GM23338 (cell line): ENCODE measurements around the gene PCDH12. TPM values are rescaled to one million over a fixed set of nuclear protein-coding genes. Genes with fewer than 3 reads are reported as not detected.

Source experiments
- ATAC-seq: fragments of 200-7000 bp; cut with Tn5 transposase; 3 replicates; pipeline ENCODE4 v1.9.1; 2020
- DNase-seq: peaks from one replicate; pipeline ENCODE4 v3.0.0-alpha.2; 2015; ENCODE audit warnings: low spot score
- H2AFZ ChIP-seq: fragments of 200-600 bp; sonication (generic); 2 replicates; pipeline ENCODE4 v1.8.0; 2016; ENCODE audit warnings: antibody characterized with exemption, mild to moderate bottlenecking, moderate library complexity
- H3F3A ChIP-seq: fragments of 200-600 bp; sonication (generic); replicated peaks from 2 replicates; pipeline ENCODE4 v1.8.0; 2017; ENCODE audit warnings: antibody characterized with exemption, mixed run types, low read depth
- H3K27ac ChIP-seq: fragments of 200-600 bp; sonication (generic); 2 replicates; pipeline ENCODE4 v1.6.1; 2016; ENCODE audit warnings: low read depth
- H3K27me3 ChIP-seq: fragments of 200-600 bp; sonication (generic); 2 replicates; pipeline ENCODE4 v1.8.0; 2016; ENCODE audit warnings: mild to moderate bottlenecking, mixed run types, moderate library complexity; ENCODE audit not compliant: insufficient read depth
- H3K36me3 ChIP-seq: fragments of 200-600 bp; sonication (generic); 2 replicates; pipeline ENCODE4 v1.8.0; 2016; ENCODE audit warnings: mild to moderate bottlenecking; ENCODE audit not compliant: insufficient read depth
- H3K4me1 ChIP-seq: fragments of 200-600 bp; sonication (generic); 2 replicates; pipeline ENCODE4 v1.8.0; 2016; ENCODE audit warnings: mild to moderate bottlenecking, moderate library complexity; ENCODE audit not compliant: insufficient read depth
- H3K4me2 ChIP-seq: fragments of 200-600 bp; sonication (generic); 2 replicates; pipeline ENCODE4 v1.7.1; 2017; ENCODE audit warnings: mixed run types
- H3K4me3 ChIP-seq: fragments of 200-600 bp; sonication (generic); 2 replicates; pipeline ENCODE4 v1.6.1; 2016; ENCODE audit warnings: mixed run types
- H3K79me2 ChIP-seq: fragments of 200-600 bp; sonication (generic); replicated peaks from 2 replicates; pipeline ENCODE4 v1.8.0; 2017; ENCODE audit warnings: mild to moderate bottlenecking; ENCODE audit not compliant: insufficient read depth
- H3K9me2 ChIP-seq: fragments of 200-600 bp; sonication (generic); 2 replicates; pipeline ENCODE4 v1.8.0; 2017; ENCODE audit not compliant: insufficient read depth
- H4K20me1 ChIP-seq: fragments of 200-600 bp; sonication (generic); replicated peaks from 2 replicates; pipeline ENCODE4 v1.8.0; 2017; ENCODE audit warnings: mild to moderate bottlenecking; ENCODE audit not compliant: insufficient read depth
- H3K27ac Mint-ChIP-seq: 2 replicates; pipeline ENCODE4 v1.8.0; 2020; ENCODE audit warnings: inconsistent platforms, mild to moderate bottlenecking, moderate library complexity, mixed read lengths
- H3K27me3 Mint-ChIP-seq: 3 replicates; pipeline ENCODE4 v1.8.0; 2022; ENCODE audit warnings: low read depth, mild to moderate bottlenecking, moderate library complexity, mixed read lengths, inconsistent platforms; ENCODE audit not compliant: insufficient read depth, poor library complexity
- H3K36me3 Mint-ChIP-seq: 3 replicates; pipeline ENCODE4 v1.8.0; 2021; ENCODE audit warnings: low read depth, mild to moderate bottlenecking, inconsistent platforms, moderate library complexity, mixed read lengths
- H3K4me1 Mint-ChIP-seq: 3 replicates; pipeline ENCODE4 v1.8.0; 2020; ENCODE audit warnings: mild to moderate bottlenecking, inconsistent platforms, mixed read lengths
- H3K4me3 Mint-ChIP-seq: 3 replicates; pipeline ENCODE4 v1.8.0; 2021; ENCODE audit warnings: moderate library complexity, mild to moderate bottlenecking, inconsistent platforms, mixed read lengths
- H3K9me3 Mint-ChIP-seq: 3 replicates; pipeline ENCODE4 v1.8.0; 2020; ENCODE audit warnings: moderate library complexity, mild to moderate bottlenecking, inconsistent platforms, mixed read lengths
- JUNB ChIP-seq: IDR thresholded peaks from one replicate; pipeline ENCODE4 v1.6.1; 2016; ENCODE audit warnings: antibody characterized with exemption; ENCODE audit not compliant: unreplicated experiment
- NANOG ChIP-seq: IDR thresholded peaks from 2 replicates; pipeline ENCODE4 v1.6.1; 2016; ENCODE audit warnings: antibody characterized with exemption, borderline replicate concordance
- POLR2AphosphoS5 ChIP-seq: IDR thresholded peaks from 2 replicates; pipeline ENCODE4 v1.6.1; 2016; ENCODE audit warnings: antibody characterized with exemption, low read depth
- STAT1 ChIP-seq: IDR thresholded peaks from one replicate; pipeline ENCODE4 v1.6.1; 2016; ENCODE audit warnings: antibody characterized with exemption; ENCODE audit not compliant: unreplicated experiment
- ZNF114 ChIP-seq: fragments of 250-450 bp; sonication (Bioruptor Pico); IDR thresholded peaks from 2 replicates; pipeline ENCODE4 v1.5.0; 2020; ENCODE audit warnings: mild to moderate bottlenecking, moderate library complexity
- ZNF331 ChIP-seq: fragments of 250-450 bp; sonication (Bioruptor Pico); IDR thresholded peaks from 2 replicates; pipeline ENCODE4 v1.5.0; 2020; ENCODE audit warnings: low read depth, mild to moderate bottlenecking, moderate library complexity
- polyA plus RNA-seq: library from polyadenylated mRNA; unstranded; fragments of >200 nt; fragmentation: Nextera tagmentation; extraction: Ambion mirVana; gene quantifications from 2 replicates; pipeline ENCODE4 v1.2.1, GENCODE V29; 2016
- total RNA-seq: library from RNA; depleted of rRNA; stranded (reverse); fragments of >200 nt; shearing (Covaris generic); gene quantifications from 2 replicates; pipeline ENCODE4 v1.2.3, GENCODE V29; 2014
- TF ChIP-seq, protein P1 (sequence below): fragments of 250-450 bp; sonication (Bioruptor Pico); IDR thresholded peaks from 2 replicates; pipeline ENCODE4 v1.5.0; 2020; ENCODE audit warnings: mild to moderate bottlenecking, moderate library complexity
- TF ChIP-seq, protein P2 (sequence below): IDR thresholded peaks from one replicate; pipeline ENCODE4 v1.6.1; 2018; ENCODE audit warnings: antibody characterized with exemption; ENCODE audit not compliant: unreplicated experiment

PCDH12 gene
- total and polyA plus RNA-seq, 2 experiments from 2014 or later: 0.14 to 0.29 TPM

DNA sequence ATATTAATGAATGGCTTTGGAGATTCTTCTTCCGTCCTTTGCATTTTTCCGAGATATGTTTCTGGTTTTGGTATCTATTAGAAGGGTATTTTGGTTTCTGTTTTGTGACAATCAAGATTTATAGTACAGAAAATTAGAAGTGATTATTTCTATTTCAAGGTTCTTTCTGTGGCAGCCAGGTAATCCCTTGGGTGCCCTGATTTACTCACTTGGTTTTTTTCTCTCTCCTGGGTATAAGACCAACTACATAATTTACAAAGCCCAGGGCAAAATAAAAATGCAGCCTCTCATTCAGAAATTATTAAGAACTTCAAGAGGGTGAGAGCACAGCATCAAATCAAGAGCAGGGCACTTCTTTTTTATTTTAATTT, 8.9 kb upstream of the PCDH12 start:
- Mint-ChIP-seq H3K4me3 (no peak overlapping the region), H3K9me3 (no peaks in the 10 kb centered on the region), H3K4me1 (peaks cover 19% of the 10 kb centered on the region; the same call in 2 of the 3 replicates), H3K36me3 (no peaks in the 10 kb centered on the region), H3K27me3 (peaks cover 8% of the 10 kb centered on the region), H3K27ac (no peak overlapping the region)
- Histone ChIP-seq H2AFZ (no peak overlapping the region), H3K36me3 (no peaks in the 10 kb centered on the region), H3K9me2 (no peaks in the 10 kb centered on the region), H3K27ac (no peak overlapping the region), H3K4me3 (no peak overlapping the region), H4K20me1 (no peaks in the 10 kb centered on the region), H3K79me2 (no peaks in the 10 kb centered on the region; the same call in 1 of the 2 replicates), H3K4me2 (no peak overlapping the region), H3K4me1 (peaks cover 16% of the 10 kb centered on the region), H3K27me3 (no peaks in the 10 kb centered on the region), H3F3A (peaks cover 13% of the 10 kb centered on the region)
- TF ChIP-seq POLR2AphosphoS5 (no peak), ZNF114 (CRISPR knock-in tag) (no peak), NANOG (no peak), STAT1 (no peak), JUNB (no peak), ZNF331 (CRISPR knock-in tag) (no peak)
- TF ChIP-seq, protein P1, sequence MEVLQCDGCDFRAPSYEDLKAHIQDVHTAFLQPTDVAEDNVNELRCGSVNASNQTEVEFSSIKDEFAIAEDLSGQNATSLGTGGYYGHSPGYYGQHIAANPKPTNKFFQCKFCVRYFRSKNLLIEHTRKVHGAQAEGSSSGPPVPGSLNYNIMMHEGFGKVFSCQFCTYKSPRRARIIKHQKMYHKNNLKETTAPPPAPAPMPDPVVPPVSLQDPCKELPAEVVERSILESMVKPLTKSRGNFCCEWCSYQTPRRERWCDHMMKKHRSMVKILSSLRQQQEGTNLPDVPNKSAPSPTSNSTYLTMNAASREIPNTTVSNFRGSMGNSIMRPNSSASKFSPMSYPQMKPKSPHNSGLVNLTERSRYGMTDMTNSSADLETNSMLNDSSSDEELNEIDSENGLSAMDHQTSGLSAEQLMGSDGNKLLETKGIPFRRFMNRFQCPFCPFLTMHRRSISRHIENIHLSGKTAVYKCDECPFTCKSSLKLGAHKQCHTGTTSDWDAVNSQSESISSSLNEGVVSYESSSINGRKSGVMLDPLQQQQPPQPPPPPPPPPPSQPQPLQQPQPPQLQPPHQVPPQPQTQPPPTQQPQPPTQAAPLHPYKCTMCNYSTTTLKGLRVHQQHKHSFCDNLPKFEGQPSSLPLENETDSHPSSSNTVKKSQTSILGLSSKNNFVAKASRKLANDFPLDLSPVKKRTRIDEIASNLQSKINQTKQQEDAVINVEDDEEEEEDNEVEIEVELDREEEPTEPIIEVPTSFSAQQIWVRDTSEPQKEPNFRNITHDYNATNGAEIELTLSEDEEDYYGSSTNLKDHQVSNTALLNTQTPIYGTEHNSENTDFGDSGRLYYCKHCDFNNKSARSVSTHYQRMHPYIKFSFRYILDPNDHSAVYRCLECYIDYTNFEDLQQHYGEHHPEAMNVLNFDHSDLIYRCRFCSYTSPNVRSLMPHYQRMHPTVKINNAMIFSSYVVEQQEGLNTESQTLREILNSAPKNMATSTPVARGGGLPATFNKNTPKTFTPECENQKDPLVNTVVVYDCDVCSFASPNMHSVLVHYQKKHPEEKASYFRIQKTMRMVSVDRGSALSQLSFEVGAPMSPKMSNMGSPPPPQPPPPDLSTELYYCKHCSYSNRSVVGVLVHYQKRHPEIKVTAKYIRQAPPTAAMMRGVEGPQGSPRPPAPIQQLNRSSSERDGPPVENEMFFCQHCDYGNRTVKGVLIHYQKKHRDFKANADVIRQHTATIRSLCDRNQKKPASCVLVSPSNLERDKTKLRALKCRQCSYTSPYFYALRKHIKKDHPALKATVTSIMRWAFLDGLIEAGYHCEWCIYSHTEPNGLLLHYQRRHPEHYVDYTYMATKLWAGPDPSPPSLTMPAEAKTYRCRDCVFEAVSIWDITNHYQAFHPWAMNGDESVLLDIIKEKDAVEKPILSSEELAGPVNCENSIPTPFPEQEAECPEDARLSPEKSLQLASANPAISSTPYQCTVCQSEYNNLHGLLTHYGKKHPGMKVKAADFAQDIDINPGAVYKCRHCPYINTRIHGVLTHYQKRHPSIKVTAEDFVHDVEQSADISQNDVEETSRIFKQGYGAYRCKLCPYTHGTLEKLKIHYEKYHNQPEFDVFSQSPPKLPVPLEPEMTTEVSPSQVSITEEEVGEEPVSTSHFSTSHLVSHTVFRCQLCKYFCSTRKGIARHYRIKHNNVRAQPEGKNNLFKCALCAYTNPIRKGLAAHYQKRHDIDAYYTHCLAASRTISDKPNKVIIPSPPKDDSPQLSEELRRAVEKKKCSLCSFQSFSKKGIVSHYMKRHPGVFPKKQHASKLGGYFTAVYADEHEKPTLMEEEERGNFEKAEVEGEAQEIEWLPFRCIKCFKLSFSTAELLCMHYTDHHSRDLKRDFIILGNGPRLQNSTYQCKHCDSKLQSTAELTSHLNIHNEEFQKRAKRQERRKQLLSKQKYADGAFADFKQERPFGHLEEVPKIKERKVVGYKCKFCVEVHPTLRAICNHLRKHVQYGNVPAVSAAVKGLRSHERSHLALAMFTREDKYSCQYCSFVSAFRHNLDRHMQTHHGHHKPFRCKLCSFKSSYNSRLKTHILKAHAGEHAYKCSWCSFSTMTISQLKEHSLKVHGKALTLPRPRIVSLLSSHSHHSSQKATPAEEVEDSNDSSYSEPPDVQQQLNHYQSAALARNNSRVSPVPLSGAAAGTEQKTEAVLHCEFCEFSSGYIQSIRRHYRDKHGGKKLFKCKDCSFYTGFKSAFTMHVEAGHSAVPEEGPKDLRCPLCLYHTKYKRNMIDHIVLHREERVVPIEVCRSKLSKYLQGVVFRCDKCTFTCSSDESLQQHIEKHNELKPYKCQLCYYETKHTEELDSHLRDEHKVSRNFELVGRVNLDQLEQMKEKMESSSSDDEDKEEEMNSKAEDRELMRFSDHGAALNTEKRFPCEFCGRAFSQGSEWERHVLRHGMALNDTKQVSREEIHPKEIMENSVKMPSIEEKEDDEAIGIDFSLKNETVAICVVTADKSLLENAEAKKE (CRISPR knock-in tag): no peak
- TF ChIP-seq, protein P2, sequence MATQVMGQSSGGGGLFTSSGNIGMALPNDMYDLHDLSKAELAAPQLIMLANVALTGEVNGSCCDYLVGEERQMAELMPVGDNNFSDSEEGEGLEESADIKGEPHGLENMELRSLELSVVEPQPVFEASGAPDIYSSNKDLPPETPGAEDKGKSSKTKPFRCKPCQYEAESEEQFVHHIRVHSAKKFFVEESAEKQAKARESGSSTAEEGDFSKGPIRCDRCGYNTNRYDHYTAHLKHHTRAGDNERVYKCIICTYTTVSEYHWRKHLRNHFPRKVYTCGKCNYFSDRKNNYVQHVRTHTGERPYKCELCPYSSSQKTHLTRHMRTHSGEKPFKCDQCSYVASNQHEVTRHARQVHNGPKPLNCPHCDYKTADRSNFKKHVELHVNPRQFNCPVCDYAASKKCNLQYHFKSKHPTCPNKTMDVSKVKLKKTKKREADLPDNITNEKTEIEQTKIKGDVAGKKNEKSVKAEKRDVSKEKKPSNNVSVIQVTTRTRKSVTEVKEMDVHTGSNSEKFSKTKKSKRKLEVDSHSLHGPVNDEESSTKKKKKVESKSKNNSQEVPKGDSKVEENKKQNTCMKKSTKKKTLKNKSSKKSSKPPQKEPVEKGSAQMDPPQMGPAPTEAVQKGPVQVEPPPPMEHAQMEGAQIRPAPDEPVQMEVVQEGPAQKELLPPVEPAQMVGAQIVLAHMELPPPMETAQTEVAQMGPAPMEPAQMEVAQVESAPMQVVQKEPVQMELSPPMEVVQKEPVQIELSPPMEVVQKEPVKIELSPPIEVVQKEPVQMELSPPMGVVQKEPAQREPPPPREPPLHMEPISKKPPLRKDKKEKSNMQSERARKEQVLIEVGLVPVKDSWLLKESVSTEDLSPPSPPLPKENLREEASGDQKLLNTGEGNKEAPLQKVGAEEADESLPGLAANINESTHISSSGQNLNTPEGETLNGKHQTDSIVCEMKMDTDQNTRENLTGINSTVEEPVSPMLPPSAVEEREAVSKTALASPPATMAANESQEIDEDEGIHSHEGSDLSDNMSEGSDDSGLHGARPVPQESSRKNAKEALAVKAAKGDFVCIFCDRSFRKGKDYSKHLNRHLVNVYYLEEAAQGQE: no peak
- DNase-seq: no peak
- no peak for ATAC-seq
